Nephron (organoid): ENCODE results near the gene COL15A1.
A peak's percentile ranks its signal among the peaks of the same experiment; 100 is the strongest.
"Not testable (repeated sequence)": the region's sequence is repeated elsewhere in the genome, so short reads cannot be mapped to it uniquely, and the experiment has no call there.

Experiments
- H3K27ac Mint-ChIP-seq, 3 experiments: 2 replicates each; pipeline ENCODE4 v1.8.0; 2020; ENCODE audit warnings: mixed read lengths in 3 of 3, mild to moderate bottlenecking in 2 of 3, moderate library complexity in 1 of 3
- H3K27me3 Mint-ChIP-seq: 2 replicates; pipeline ENCODE4 v1.8.0; 2021; ENCODE audit warnings: low read depth, mild to moderate bottlenecking, moderate library complexity, mixed read lengths
- H3K36me3 Mint-ChIP-seq: 2 replicates; pipeline ENCODE4 v1.8.0; 2020; ENCODE audit warnings: low read depth, mixed read lengths
- H3K4me1 Mint-ChIP-seq: 2 replicates; pipeline ENCODE4 v1.8.0; 2020; ENCODE audit warnings: mixed read lengths
- H3K4me3 Mint-ChIP-seq, 3 experiments: 2 replicates each; pipeline ENCODE4 v1.8.0; 2020; ENCODE audit warnings: mild to moderate bottlenecking in 3 of 3, mixed read lengths in 3 of 3, moderate library complexity in 2 of 3
- H3K9me3 Mint-ChIP-seq: 2 replicates; pipeline ENCODE4 v1.8.0; 2020; ENCODE audit warnings: mixed read lengths
- TF ChIP-seq, protein P1 (sequence below), 3 experiments: fragments of 200-600 bp; sonication (generic); IDR thresholded peaks; one replicate each; pipeline ENCODE4 v1.5.0; 2021; ENCODE audit warnings: antibody characterized with exemption in 3 of 3; ENCODE audit not compliant: unreplicated experiment in 3 of 3

The COL15A1 gene

DNA sequence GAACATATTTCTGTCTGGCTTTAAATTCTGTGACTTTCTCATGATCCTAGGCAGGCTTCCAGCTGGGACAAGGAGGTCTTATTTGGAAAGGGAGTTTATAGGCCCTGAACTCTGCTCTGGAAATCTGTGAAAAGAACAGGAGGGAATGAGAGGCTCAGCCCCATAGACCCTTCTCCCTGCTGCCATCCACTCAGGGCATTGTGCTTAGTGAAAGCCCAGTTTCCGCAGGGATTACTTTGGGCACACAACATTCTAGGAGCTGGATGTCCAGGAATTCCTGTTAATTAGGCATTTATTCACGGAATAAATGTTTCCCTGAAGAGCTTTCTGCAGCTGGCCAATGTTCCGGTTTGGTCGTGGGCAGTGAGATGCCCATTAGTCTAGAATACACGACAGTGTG, 32.7 kb upstream of the COL15A1 start:
- Mint-ChIP-seq H3K9me3 (no peaks in the 10 kb centered on the region), H3K4me1 (peaks cover 28% of the 10 kb centered on the region), H3K36me3 (no peaks in the 10 kb centered on the region), H3K27ac (peak overlapping the region in 2 of 3 experiments; percentile 44 to 68), H3K27me3 (no peaks in the 10 kb centered on the region), H3K4me3 (no peak overlapping the region)
- TF ChIP-seq, protein P1, sequence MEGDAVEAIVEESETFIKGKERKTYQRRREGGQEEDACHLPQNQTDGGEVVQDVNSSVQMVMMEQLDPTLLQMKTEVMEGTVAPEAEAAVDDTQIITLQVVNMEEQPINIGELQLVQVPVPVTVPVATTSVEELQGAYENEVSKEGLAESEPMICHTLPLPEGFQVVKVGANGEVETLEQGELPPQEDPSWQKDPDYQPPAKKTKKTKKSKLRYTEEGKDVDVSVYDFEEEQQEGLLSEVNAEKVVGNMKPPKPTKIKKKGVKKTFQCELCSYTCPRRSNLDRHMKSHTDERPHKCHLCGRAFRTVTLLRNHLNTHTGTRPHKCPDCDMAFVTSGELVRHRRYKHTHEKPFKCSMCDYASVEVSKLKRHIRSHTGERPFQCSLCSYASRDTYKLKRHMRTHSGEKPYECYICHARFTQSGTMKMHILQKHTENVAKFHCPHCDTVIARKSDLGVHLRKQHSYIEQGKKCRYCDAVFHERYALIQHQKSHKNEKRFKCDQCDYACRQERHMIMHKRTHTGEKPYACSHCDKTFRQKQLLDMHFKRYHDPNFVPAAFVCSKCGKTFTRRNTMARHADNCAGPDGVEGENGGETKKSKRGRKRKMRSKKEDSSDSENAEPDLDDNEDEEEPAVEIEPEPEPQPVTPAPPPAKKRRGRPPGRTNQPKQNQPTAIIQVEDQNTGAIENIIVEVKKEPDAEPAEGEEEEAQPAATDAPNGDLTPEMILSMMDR (IDR thresholded peaks at IDR 0.05; ENCODE audit: unreplicated experiment in 3 of 3), result no peak

DNA sequence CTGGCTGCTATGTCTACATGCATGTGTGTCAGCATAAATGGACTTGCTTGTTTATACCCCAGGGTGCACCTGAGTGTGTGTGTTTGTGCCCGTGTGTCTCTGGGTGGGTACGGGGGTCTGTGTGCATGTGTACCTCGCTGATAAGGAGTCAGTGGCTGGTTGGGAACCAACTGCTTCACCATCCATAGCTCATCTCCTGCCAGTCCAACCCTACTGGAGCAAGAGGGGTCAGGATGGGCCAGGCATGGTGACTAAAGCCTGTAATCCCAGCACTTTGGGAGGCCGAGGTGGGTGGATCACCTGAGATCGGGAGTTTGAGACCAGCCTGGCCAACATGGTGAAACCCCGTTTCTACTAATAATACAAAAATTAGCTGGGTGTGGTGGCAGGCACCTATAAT, 32.0 kb upstream of the COL15A1 start:
- H3K4me3 Mint-ChIP-seq, H3K27me3 Mint-ChIP-seq, H3K9me3 Mint-ChIP-seq, H3K36me3 Mint-ChIP-seq: not testable (repeated sequence)
- peaks cover 26% of the 10 kb centered on the region for H3K4me1 Mint-ChIP-seq
- peak overlapping the region in 1 of 3 experiments; percentile 68 for H3K27ac Mint-ChIP-seq

- Mint-ChIP-seq H3K4me1 (peaks cover 26% of the 10 kb centered on the region), H3K4me3 (no peak overlapping the region), H3K27ac (no peak overlapping the region), H3K36me3 (no peaks in the 10 kb centered on the region), H3K27me3 (no peaks in the 10 kb centered on the region), H3K9me3 (no peaks in the 10 kb centered on the region)
- TF ChIP-seq, protein P1 (IDR thresholded peaks at IDR 0.05; ENCODE audit: unreplicated experiment in 3 of 3), result no peak
Observed at GRCh38 chr9:98912450-98912849, 31.3 kb upstream of the COL15A1 start.

- TF ChIP-seq, protein P1 (IDR thresholded peaks at IDR 0.05; ENCODE audit: unreplicated experiment in 3 of 3), result no peak
- Mint-ChIP-seq H3K4me1 (peaks cover 31% of the 10 kb centered on the region), H3K27ac (no peak overlapping the region), H3K27me3 (no peaks in the 10 kb centered on the region), H3K9me3 (no peaks in the 10 kb centered on the region), H3K36me3 (no peaks in the 10 kb centered on the region), H3K4me3 (no peak overlapping the region)
Observed at GRCh38 chr9:98913044-98913443, 30.7 kb upstream of the COL15A1 start.

- peaks cover 31% of the 10 kb centered on the region for H3K4me1 Mint-ChIP-seq
- H3K27me3 Mint-ChIP-seq, result no peaks in the 10 kb centered on the region
- TF ChIP-seq, protein P1 (IDR thresholded peaks at IDR 0.05; ENCODE audit: unreplicated experiment in 3 of 3), result no peak
- H3K36me3 Mint-ChIP-seq, result no peaks in the 10 kb centered on the region
- no peak overlapping the region for H3K27ac Mint-ChIP-seq
- H3K9me3 Mint-ChIP-seq, result no peaks in the 10 kb centered on the region
- no peak overlapping the region for H3K4me3 Mint-ChIP-seq
Observed at GRCh38 chr9:98913705-98914104, 30.0 kb upstream of the COL15A1 start.

DNA sequence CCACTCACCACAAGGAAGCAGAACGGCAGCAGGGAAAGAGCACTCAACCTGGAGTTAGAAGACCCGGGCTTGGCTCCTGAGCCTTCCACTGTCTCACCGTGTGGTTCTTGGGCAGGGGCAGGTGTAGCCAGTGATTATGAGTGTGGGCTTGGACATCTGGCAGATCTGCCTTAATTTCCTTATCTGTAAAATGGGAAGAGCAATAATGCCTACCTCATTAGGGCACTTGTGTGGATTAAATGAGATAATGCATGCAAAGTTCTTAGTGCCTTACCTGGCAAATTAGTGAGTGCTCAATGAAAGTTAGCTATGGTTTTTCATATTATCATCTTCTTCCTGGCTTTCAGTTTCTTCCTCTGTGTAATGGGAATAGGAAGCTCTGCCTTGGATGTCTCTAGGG, 28.1 kb upstream of the COL15A1 start:
- Mint-ChIP-seq H3K27me3 (no peaks in the 10 kb centered on the region), H3K4me3 (no peak overlapping the region), H3K4me1 (peaks cover 39% of the 10 kb centered on the region), H3K36me3 (no peaks in the 10 kb centered on the region), H3K9me3 (no peaks in the 10 kb centered on the region), H3K27ac (peak overlapping the region in 1 of 3 experiments; percentile 71)
- TF ChIP-seq, protein P1 (IDR thresholded peaks at IDR 0.05; ENCODE audit: unreplicated experiment in 3 of 3), result no peak
